ENCODE results near the gene LEKR1.

The LEKR1 gene

GRCh38 chr3:156834435-156834834, 8.3 kb downstream of the LEKR1 start:
- H3K4me1 ChIP-seq (ENCODE audit: control insufficient read depth in 2 of 2, insufficient read depth in 2 of 2, low read length in 2 of 2) = no peaks in the 10 kb centered on the region
- H3K27me3 ChIP-seq (ENCODE audit: control insufficient read depth in 2 of 2, insufficient read depth in 2 of 2, low read length in 2 of 2) = no peaks in the 10 kb centered on the region
- no peak overlapping the region for H3K9ac ChIP-seq (ENCODE audit: low read depth in 1 of 2, low read length in 2 of 2)
- H3K27ac ChIP-seq (ENCODE audit: low read depth in 2 of 2, low read length in 2 of 2) = no peak overlapping the region
- no peak overlapping the region for H3K4me3 ChIP-seq (ENCODE audit: low read length in 2 of 2)
- H3K9me3 ChIP-seq (ENCODE audit: control insufficient read depth in 2 of 2, low read length in 2 of 2) = no peaks in the 10 kb centered on the region
- no peaks in the 10 kb centered on the region for H3K36me3 ChIP-seq (ENCODE audit: control insufficient read depth in 2 of 2, insufficient read depth in 2 of 2, low read length in 2 of 2)

- no peak overlapping the region for H3K27ac ChIP-seq (ENCODE audit: low read depth in 2 of 2, low read length in 2 of 2)
- H3K27me3 ChIP-seq (ENCODE audit: control insufficient read depth in 2 of 2, insufficient read depth in 2 of 2, low read length in 2 of 2) = no peaks in the 10 kb centered on the region
- no peaks in the 10 kb centered on the region for H3K36me3 ChIP-seq (ENCODE audit: control insufficient read depth in 2 of 2, insufficient read depth in 2 of 2, low read length in 2 of 2)
- no peaks in the 10 kb centered on the region for H3K9me3 ChIP-seq (ENCODE audit: control insufficient read depth in 2 of 2, low read length in 2 of 2)
- no peaks in the 10 kb centered on the region for H3K4me1 ChIP-seq (ENCODE audit: control insufficient read depth in 2 of 2, insufficient read depth in 2 of 2, low read length in 2 of 2)
- no peak overlapping the region for H3K9ac ChIP-seq (ENCODE audit: low read depth in 1 of 2, low read length in 2 of 2)
- H3K4me3 ChIP-seq (ENCODE audit: low read length in 2 of 2) = no peak overlapping the region
These were observed 8.9 kb downstream of the LEKR1 start for GRCh38 chr3:156834962-156835535.

GRCh38 chr3:156836701-156837100, 10.5 kb downstream of the LEKR1 start:
- H3K4me3 ChIP-seq (ENCODE audit: low read length in 2 of 2) = no peak overlapping the region
- H3K27ac ChIP-seq (ENCODE audit: low read depth in 2 of 2, low read length in 2 of 2) = no peak overlapping the region
- H3K27me3 ChIP-seq (ENCODE audit: control insufficient read depth in 2 of 2, insufficient read depth in 2 of 2, low read length in 2 of 2) = no peaks in the 10 kb centered on the region
- no peaks in the 10 kb centered on the region for H3K9me3 ChIP-seq (ENCODE audit: control insufficient read depth in 2 of 2, low read length in 2 of 2)
- H3K36me3 ChIP-seq (ENCODE audit: control insufficient read depth in 2 of 2, insufficient read depth in 2 of 2, low read length in 2 of 2) = no peaks in the 10 kb centered on the region
- no peaks in the 10 kb centered on the region for H3K4me1 ChIP-seq (ENCODE audit: control insufficient read depth in 2 of 2, insufficient read depth in 2 of 2, low read length in 2 of 2)
- H3K9ac ChIP-seq (ENCODE audit: low read depth in 1 of 2, low read length in 2 of 2) = no peak overlapping the region

GRCh38 chr3:156837115-156837514, 11.0 kb downstream of the LEKR1 start:
- Histone ChIP-seq H3K27ac (ENCODE audit: low read depth in 2 of 2, low read length in 2 of 2) (no peak overlapping the region), H3K27me3 (ENCODE audit: control insufficient read depth in 2 of 2, insufficient read depth in 2 of 2, low read length in 2 of 2) (no peaks in the 10 kb centered on the region), H3K4me1 (ENCODE audit: control insufficient read depth in 2 of 2, insufficient read depth in 2 of 2, low read length in 2 of 2) (no peaks in the 10 kb centered on the region), H3K36me3 (ENCODE audit: control insufficient read depth in 2 of 2, insufficient read depth in 2 of 2, low read length in 2 of 2) (no peaks in the 10 kb centered on the region), H3K4me3 (ENCODE audit: low read length in 2 of 2) (no peak overlapping the region), H3K9ac (ENCODE audit: low read depth in 1 of 2, low read length in 2 of 2) (no peak overlapping the region), H3K9me3 (ENCODE audit: control insufficient read depth in 2 of 2, low read length in 2 of 2) (no peaks in the 10 kb centered on the region)

GRCh38 chr3:156838035-156838434, 11.9 kb downstream of the LEKR1 start:
- no peaks in the 10 kb centered on the region for H3K4me1 ChIP-seq (ENCODE audit: control insufficient read depth in 2 of 2, insufficient read depth in 2 of 2, low read length in 2 of 2)
- H3K27ac ChIP-seq (ENCODE audit: low read depth in 2 of 2, low read length in 2 of 2) = no peak overlapping the region
- no peaks in the 10 kb centered on the region for H3K9me3 ChIP-seq (ENCODE audit: control insufficient read depth in 2 of 2, low read length in 2 of 2)
- no peaks in the 10 kb centered on the region for H3K36me3 ChIP-seq (ENCODE audit: control insufficient read depth in 2 of 2, insufficient read depth in 2 of 2, low read length in 2 of 2)
- no peaks in the 10 kb centered on the region for H3K27me3 ChIP-seq (ENCODE audit: control insufficient read depth in 2 of 2, insufficient read depth in 2 of 2, low read length in 2 of 2)
- H3K4me3 ChIP-seq (ENCODE audit: low read length in 2 of 2) = no peak overlapping the region
- no peak overlapping the region for H3K9ac ChIP-seq (ENCODE audit: low read depth in 1 of 2, low read length in 2 of 2)

GRCh38 chr3:156840826-156841689, 14.9 kb downstream of the LEKR1 start:
- H3K4me3 ChIP-seq (ENCODE audit: low read length in 2 of 2) = no peak overlapping the region
- no peaks in the 10 kb centered on the region for H3K4me1 ChIP-seq (ENCODE audit: control insufficient read depth in 2 of 2, insufficient read depth in 2 of 2, low read length in 2 of 2)
- no peaks in the 10 kb centered on the region for H3K27me3 ChIP-seq (ENCODE audit: control insufficient read depth in 2 of 2, insufficient read depth in 2 of 2, low read length in 2 of 2)
- H3K36me3 ChIP-seq (ENCODE audit: control insufficient read depth in 2 of 2, insufficient read depth in 2 of 2, low read length in 2 of 2) = no peaks in the 10 kb centered on the region
- H3K9me3 ChIP-seq (ENCODE audit: control insufficient read depth in 2 of 2, low read length in 2 of 2) = no peaks in the 10 kb centered on the region
- no peak overlapping the region for H3K27ac ChIP-seq (ENCODE audit: low read depth in 2 of 2, low read length in 2 of 2)
- H3K9ac ChIP-seq (ENCODE audit: low read depth in 1 of 2, low read length in 2 of 2) = no peak overlapping the region

- Histone ChIP-seq H3K36me3 (ENCODE audit: control insufficient read depth in 2 of 2, insufficient read depth in 2 of 2, low read length in 2 of 2) (no peaks in the 10 kb centered on the region), H3K27me3 (ENCODE audit: control insufficient read depth in 2 of 2, insufficient read depth in 2 of 2, low read length in 2 of 2) (no peaks in the 10 kb centered on the region), H3K27ac (ENCODE audit: low read depth in 2 of 2, low read length in 2 of 2) (no peak overlapping the region), H3K4me1 (ENCODE audit: control insufficient read depth in 2 of 2, insufficient read depth in 2 of 2, low read length in 2 of 2) (no peaks in the 10 kb centered on the region), H3K4me3 (ENCODE audit: low read length in 2 of 2) (no peak overlapping the region), H3K9me3 (ENCODE audit: control insufficient read depth in 2 of 2, low read length in 2 of 2) (no peaks in the 10 kb centered on the region), H3K9ac (ENCODE audit: low read depth in 1 of 2, low read length in 2 of 2) (no peak overlapping the region)
These were observed 17.1 kb downstream of the LEKR1 start for GRCh38 chr3:156843071-156843808.

- no peak overlapping the region for H3K4me3 ChIP-seq (ENCODE audit: low read length in 2 of 2)
- no peaks in the 10 kb centered on the region for H3K36me3 ChIP-seq (ENCODE audit: control insufficient read depth in 2 of 2, insufficient read depth in 2 of 2, low read length in 2 of 2)
- no peaks in the 10 kb centered on the region for H3K27me3 ChIP-seq (ENCODE audit: control insufficient read depth in 2 of 2, insufficient read depth in 2 of 2, low read length in 2 of 2)
- no peaks in the 10 kb centered on the region for H3K9me3 ChIP-seq (ENCODE audit: control insufficient read depth in 2 of 2, low read length in 2 of 2)
- no peaks in the 10 kb centered on the region for H3K4me1 ChIP-seq (ENCODE audit: control insufficient read depth in 2 of 2, insufficient read depth in 2 of 2, low read length in 2 of 2)
- no peak overlapping the region for H3K9ac ChIP-seq (ENCODE audit: low read depth in 1 of 2, low read length in 2 of 2)
- no peak overlapping the region for H3K27ac ChIP-seq (ENCODE audit: low read depth in 2 of 2, low read length in 2 of 2)
These were observed 21.7 kb downstream of the LEKR1 start for GRCh38 chr3:156847752-156848448.

- Histone ChIP-seq H3K4me3 (ENCODE audit: low read length in 2 of 2) (no peak overlapping the region), H3K27me3 (ENCODE audit: control insufficient read depth in 2 of 2, insufficient read depth in 2 of 2, low read length in 2 of 2) (no peaks in the 10 kb centered on the region), H3K4me1 (ENCODE audit: control insufficient read depth in 2 of 2, insufficient read depth in 2 of 2, low read length in 2 of 2) (no peaks in the 10 kb centered on the region), H3K36me3 (ENCODE audit: control insufficient read depth in 2 of 2, insufficient read depth in 2 of 2, low read length in 2 of 2) (no peaks in the 10 kb centered on the region), H3K9ac (ENCODE audit: low read depth in 1 of 2, low read length in 2 of 2) (no peak overlapping the region), H3K27ac (ENCODE audit: low read depth in 2 of 2, low read length in 2 of 2) (no peak overlapping the region), H3K9me3 (ENCODE audit: control insufficient read depth in 2 of 2, low read length in 2 of 2) (no peaks in the 10 kb centered on the region)
These were observed 33.4 kb downstream of the LEKR1 start for GRCh38 chr3:156859578-156859977.

GRCh38 chr3:156860873-156861272, 34.7 kb downstream of the LEKR1 start:
- Histone ChIP-seq H3K9me3 (ENCODE audit: control insufficient read depth in 2 of 2, low read length in 2 of 2) (no peaks in the 10 kb centered on the region), H3K9ac (ENCODE audit: low read depth in 1 of 2, low read length in 2 of 2) (no peak overlapping the region), H3K4me3 (ENCODE audit: low read length in 2 of 2) (no peak overlapping the region), H3K27me3 (ENCODE audit: control insufficient read depth in 2 of 2, insufficient read depth in 2 of 2, low read length in 2 of 2) (no peaks in the 10 kb centered on the region), H3K36me3 (ENCODE audit: control insufficient read depth in 2 of 2, insufficient read depth in 2 of 2, low read length in 2 of 2) (no peaks in the 10 kb centered on the region), H3K27ac (ENCODE audit: low read depth in 2 of 2, low read length in 2 of 2) (no peak overlapping the region), H3K4me1 (ENCODE audit: control insufficient read depth in 2 of 2, insufficient read depth in 2 of 2, low read length in 2 of 2) (no peaks in the 10 kb centered on the region)
